GM23338 (cell line): Measurements from ENCODE around the gene CADPS2. TPM values are rescaled to one million over a fixed set of nuclear protein-coding genes. Genes with fewer than 3 reads are reported as not detected.

Experiments used
- ATAC-seq: fragments of 200-7000 bp; cut with Tn5 transposase; 3 replicates; pipeline ENCODE4 v1.9.1; 2020
- DNase-seq: peaks from one replicate; pipeline ENCODE4 v3.0.0-alpha.2; 2015; ENCODE audit warnings: low spot score
- H2AFZ ChIP-seq: fragments of 200-600 bp; sonication (generic); 2 replicates; pipeline ENCODE4 v1.8.0; 2016; ENCODE audit warnings: antibody characterized with exemption, mild to moderate bottlenecking, moderate library complexity
- H3F3A ChIP-seq: fragments of 200-600 bp; sonication (generic); replicated peaks from 2 replicates; pipeline ENCODE4 v1.8.0; 2017; ENCODE audit warnings: antibody characterized with exemption, mixed run types, low read depth
- H3K27ac ChIP-seq: fragments of 200-600 bp; sonication (generic); 2 replicates; pipeline ENCODE4 v1.6.1; 2016; ENCODE audit warnings: low read depth
- H3K27me3 ChIP-seq: fragments of 200-600 bp; sonication (generic); 2 replicates; pipeline ENCODE4 v1.8.0; 2016; ENCODE audit warnings: mild to moderate bottlenecking, mixed run types, moderate library complexity; ENCODE audit not compliant: insufficient read depth
- H3K36me3 ChIP-seq: fragments of 200-600 bp; sonication (generic); 2 replicates; pipeline ENCODE4 v1.8.0; 2016; ENCODE audit warnings: mild to moderate bottlenecking; ENCODE audit not compliant: insufficient read depth
- H3K4me1 ChIP-seq: fragments of 200-600 bp; sonication (generic); 2 replicates; pipeline ENCODE4 v1.8.0; 2016; ENCODE audit warnings: mild to moderate bottlenecking, moderate library complexity; ENCODE audit not compliant: insufficient read depth
- H3K4me2 ChIP-seq: fragments of 200-600 bp; sonication (generic); 2 replicates; pipeline ENCODE4 v1.7.1; 2017; ENCODE audit warnings: mixed run types
- H3K4me3 ChIP-seq: fragments of 200-600 bp; sonication (generic); 2 replicates; pipeline ENCODE4 v1.6.1; 2016; ENCODE audit warnings: mixed run types
- H3K79me2 ChIP-seq: fragments of 200-600 bp; sonication (generic); replicated peaks from 2 replicates; pipeline ENCODE4 v1.8.0; 2017; ENCODE audit warnings: mild to moderate bottlenecking; ENCODE audit not compliant: insufficient read depth
- H3K9me2 ChIP-seq: fragments of 200-600 bp; sonication (generic); 2 replicates; pipeline ENCODE4 v1.8.0; 2017; ENCODE audit not compliant: insufficient read depth
- H4K20me1 ChIP-seq: fragments of 200-600 bp; sonication (generic); replicated peaks from 2 replicates; pipeline ENCODE4 v1.8.0; 2017; ENCODE audit warnings: mild to moderate bottlenecking; ENCODE audit not compliant: insufficient read depth
- H3K27ac Mint-ChIP-seq: 2 replicates; pipeline ENCODE4 v1.8.0; 2020; ENCODE audit warnings: inconsistent platforms, mild to moderate bottlenecking, moderate library complexity, mixed read lengths
- H3K27me3 Mint-ChIP-seq: 3 replicates; pipeline ENCODE4 v1.8.0; 2022; ENCODE audit warnings: low read depth, mild to moderate bottlenecking, moderate library complexity, mixed read lengths, inconsistent platforms; ENCODE audit not compliant: insufficient read depth, poor library complexity
- H3K36me3 Mint-ChIP-seq: 3 replicates; pipeline ENCODE4 v1.8.0; 2021; ENCODE audit warnings: low read depth, mild to moderate bottlenecking, inconsistent platforms, moderate library complexity, mixed read lengths
- H3K4me1 Mint-ChIP-seq: 3 replicates; pipeline ENCODE4 v1.8.0; 2020; ENCODE audit warnings: mild to moderate bottlenecking, inconsistent platforms, mixed read lengths
- H3K4me3 Mint-ChIP-seq: 3 replicates; pipeline ENCODE4 v1.8.0; 2021; ENCODE audit warnings: moderate library complexity, mild to moderate bottlenecking, inconsistent platforms, mixed read lengths
- H3K9me3 Mint-ChIP-seq: 3 replicates; pipeline ENCODE4 v1.8.0; 2020; ENCODE audit warnings: moderate library complexity, mild to moderate bottlenecking, inconsistent platforms, mixed read lengths
- CREB1 ChIP-seq: fragments of 250-450 bp; sonication (Bioruptor Pico); IDR thresholded peaks from 2 replicates; pipeline ENCODE4 v1.5.0; 2020; ENCODE audit warnings: low read depth, mild to moderate bottlenecking, moderate library complexity
- EZH2 ChIP-seq: fragments of 200-600 bp; sonication (generic); IDR thresholded peaks from one replicate; pipeline ENCODE4 v1.8.0; 2017; ENCODE audit warnings: antibody characterized with exemption, mild to moderate bottlenecking, low read depth; ENCODE audit not compliant: unreplicated experiment
- NANOG ChIP-seq: IDR thresholded peaks from 2 replicates; pipeline ENCODE4 v1.6.1; 2016; ENCODE audit warnings: antibody characterized with exemption, borderline replicate concordance
- POLR2AphosphoS5 ChIP-seq: IDR thresholded peaks from 2 replicates; pipeline ENCODE4 v1.6.1; 2016; ENCODE audit warnings: antibody characterized with exemption, low read depth
- STAT1 ChIP-seq: IDR thresholded peaks from one replicate; pipeline ENCODE4 v1.6.1; 2016; ENCODE audit warnings: antibody characterized with exemption; ENCODE audit not compliant: unreplicated experiment
- ZNF114 ChIP-seq: fragments of 250-450 bp; sonication (Bioruptor Pico); IDR thresholded peaks from 2 replicates; pipeline ENCODE4 v1.5.0; 2020; ENCODE audit warnings: mild to moderate bottlenecking, moderate library complexity
- ZNF331 ChIP-seq: fragments of 250-450 bp; sonication (Bioruptor Pico); IDR thresholded peaks from 2 replicates; pipeline ENCODE4 v1.5.0; 2020; ENCODE audit warnings: low read depth, mild to moderate bottlenecking, moderate library complexity
- polyA plus RNA-seq: library from polyadenylated mRNA; unstranded; fragments of >200 nt; fragmentation: Nextera tagmentation; extraction: Ambion mirVana; gene quantifications from 2 replicates; pipeline ENCODE4 v1.2.1, GENCODE V29; 2016
- total RNA-seq: library from RNA; depleted of rRNA; stranded (reverse); fragments of >200 nt; shearing (Covaris generic); gene quantifications from 2 replicates; pipeline ENCODE4 v1.2.3, GENCODE V29; 2014
- TF ChIP-seq, protein P1 (sequence below): fragments of 250-450 bp; sonication (Bioruptor Pico); IDR thresholded peaks from 2 replicates; pipeline ENCODE4 v1.5.0; 2020; ENCODE audit warnings: mild to moderate bottlenecking, moderate library complexity
- TF ChIP-seq, protein P2 (sequence below): IDR thresholded peaks from 2 replicates; pipeline ENCODE4 v1.6.1; 2016; ENCODE audit warnings: antibody characterized with exemption
- TF ChIP-seq, protein P3 (sequence below): IDR thresholded peaks from one replicate; pipeline ENCODE4 v1.6.1; 2018; ENCODE audit warnings: antibody characterized with exemption; ENCODE audit not compliant: unreplicated experiment
- TF ChIP-seq, protein P4 (sequence below), 2 experiments: fragments of 200-600 bp in 1 of 2; sonication (generic) in 1 of 2; conservative IDR thresholded peaks; 2 replicates each; pipeline versions ENCODE4 v1.5.1 to v1.6.1; 2016 to 2017; ENCODE audit warnings: antibody characterized with exemption in 2 of 2, low read depth in 2 of 2, mild to moderate bottlenecking in 2 of 2, moderate library complexity in 1 of 2

CADPS2 gene
- total and polyA plus RNA-seq, 2 experiments from 2014 or later: 16.3 to 36.9 TPM

DNA sequence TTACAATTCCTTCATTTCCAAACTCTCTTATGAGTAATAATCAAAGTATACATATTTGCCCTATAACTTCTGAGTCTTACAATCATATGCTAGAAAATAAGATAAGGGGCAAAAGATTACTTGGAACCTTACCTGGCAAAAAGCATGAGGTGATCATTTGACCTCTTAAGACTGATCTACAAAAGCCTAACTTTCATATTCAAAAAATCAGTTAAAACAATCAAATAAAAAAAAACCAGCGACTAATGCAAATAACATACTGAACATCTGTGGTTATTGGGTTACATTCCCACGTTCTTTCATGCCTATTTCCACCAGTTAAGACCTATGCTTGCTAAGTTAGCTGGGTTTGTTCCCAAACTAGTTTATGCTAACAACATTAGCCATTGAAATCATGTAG is 375.0 kb downstream of the CADPS2 start (continued):
- TF ChIP-seq, protein P1, sequence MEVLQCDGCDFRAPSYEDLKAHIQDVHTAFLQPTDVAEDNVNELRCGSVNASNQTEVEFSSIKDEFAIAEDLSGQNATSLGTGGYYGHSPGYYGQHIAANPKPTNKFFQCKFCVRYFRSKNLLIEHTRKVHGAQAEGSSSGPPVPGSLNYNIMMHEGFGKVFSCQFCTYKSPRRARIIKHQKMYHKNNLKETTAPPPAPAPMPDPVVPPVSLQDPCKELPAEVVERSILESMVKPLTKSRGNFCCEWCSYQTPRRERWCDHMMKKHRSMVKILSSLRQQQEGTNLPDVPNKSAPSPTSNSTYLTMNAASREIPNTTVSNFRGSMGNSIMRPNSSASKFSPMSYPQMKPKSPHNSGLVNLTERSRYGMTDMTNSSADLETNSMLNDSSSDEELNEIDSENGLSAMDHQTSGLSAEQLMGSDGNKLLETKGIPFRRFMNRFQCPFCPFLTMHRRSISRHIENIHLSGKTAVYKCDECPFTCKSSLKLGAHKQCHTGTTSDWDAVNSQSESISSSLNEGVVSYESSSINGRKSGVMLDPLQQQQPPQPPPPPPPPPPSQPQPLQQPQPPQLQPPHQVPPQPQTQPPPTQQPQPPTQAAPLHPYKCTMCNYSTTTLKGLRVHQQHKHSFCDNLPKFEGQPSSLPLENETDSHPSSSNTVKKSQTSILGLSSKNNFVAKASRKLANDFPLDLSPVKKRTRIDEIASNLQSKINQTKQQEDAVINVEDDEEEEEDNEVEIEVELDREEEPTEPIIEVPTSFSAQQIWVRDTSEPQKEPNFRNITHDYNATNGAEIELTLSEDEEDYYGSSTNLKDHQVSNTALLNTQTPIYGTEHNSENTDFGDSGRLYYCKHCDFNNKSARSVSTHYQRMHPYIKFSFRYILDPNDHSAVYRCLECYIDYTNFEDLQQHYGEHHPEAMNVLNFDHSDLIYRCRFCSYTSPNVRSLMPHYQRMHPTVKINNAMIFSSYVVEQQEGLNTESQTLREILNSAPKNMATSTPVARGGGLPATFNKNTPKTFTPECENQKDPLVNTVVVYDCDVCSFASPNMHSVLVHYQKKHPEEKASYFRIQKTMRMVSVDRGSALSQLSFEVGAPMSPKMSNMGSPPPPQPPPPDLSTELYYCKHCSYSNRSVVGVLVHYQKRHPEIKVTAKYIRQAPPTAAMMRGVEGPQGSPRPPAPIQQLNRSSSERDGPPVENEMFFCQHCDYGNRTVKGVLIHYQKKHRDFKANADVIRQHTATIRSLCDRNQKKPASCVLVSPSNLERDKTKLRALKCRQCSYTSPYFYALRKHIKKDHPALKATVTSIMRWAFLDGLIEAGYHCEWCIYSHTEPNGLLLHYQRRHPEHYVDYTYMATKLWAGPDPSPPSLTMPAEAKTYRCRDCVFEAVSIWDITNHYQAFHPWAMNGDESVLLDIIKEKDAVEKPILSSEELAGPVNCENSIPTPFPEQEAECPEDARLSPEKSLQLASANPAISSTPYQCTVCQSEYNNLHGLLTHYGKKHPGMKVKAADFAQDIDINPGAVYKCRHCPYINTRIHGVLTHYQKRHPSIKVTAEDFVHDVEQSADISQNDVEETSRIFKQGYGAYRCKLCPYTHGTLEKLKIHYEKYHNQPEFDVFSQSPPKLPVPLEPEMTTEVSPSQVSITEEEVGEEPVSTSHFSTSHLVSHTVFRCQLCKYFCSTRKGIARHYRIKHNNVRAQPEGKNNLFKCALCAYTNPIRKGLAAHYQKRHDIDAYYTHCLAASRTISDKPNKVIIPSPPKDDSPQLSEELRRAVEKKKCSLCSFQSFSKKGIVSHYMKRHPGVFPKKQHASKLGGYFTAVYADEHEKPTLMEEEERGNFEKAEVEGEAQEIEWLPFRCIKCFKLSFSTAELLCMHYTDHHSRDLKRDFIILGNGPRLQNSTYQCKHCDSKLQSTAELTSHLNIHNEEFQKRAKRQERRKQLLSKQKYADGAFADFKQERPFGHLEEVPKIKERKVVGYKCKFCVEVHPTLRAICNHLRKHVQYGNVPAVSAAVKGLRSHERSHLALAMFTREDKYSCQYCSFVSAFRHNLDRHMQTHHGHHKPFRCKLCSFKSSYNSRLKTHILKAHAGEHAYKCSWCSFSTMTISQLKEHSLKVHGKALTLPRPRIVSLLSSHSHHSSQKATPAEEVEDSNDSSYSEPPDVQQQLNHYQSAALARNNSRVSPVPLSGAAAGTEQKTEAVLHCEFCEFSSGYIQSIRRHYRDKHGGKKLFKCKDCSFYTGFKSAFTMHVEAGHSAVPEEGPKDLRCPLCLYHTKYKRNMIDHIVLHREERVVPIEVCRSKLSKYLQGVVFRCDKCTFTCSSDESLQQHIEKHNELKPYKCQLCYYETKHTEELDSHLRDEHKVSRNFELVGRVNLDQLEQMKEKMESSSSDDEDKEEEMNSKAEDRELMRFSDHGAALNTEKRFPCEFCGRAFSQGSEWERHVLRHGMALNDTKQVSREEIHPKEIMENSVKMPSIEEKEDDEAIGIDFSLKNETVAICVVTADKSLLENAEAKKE (CRISPR knock-in tag): no peak
- TF ChIP-seq NANOG (no peak), EZH2 (no peak), POLR2AphosphoS5 (no peak), CREB1 (no peak)

DNA sequence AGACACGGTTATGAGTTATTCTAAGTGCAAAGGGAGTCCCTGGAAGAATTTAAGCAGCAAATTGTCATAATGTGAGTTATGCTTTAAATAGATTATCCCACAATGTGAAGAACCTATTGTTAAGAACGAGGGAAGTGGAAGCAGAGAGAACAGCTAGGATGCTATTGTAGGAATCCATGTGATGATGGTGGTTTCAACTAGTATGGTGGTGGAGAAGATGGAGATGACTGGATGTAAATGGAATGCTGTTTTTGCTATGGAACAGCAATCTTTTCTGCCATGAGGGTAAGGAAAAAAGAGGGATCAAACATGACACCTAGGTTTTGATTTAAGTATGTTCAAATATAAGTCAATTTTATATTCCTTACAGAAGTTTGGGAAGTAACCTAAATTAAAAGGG is 378.7 kb downstream of the CADPS2 start:
- Mint-ChIP-seq H3K9me3 (no peaks in the 10 kb centered on the region), H3K27ac (no peak overlapping the region), H3K4me3 (no peak overlapping the region), H3K36me3 (no peaks in the 10 kb centered on the region), H3K4me1 (peaks cover 8% of the 10 kb centered on the region), H3K27me3 (no peaks in the 10 kb centered on the region)
- Histone ChIP-seq H3K4me2 (no peak overlapping the region), H3F3A (no peaks in the 10 kb centered on the region), H3K27me3 (no peaks in the 10 kb centered on the region), H3K36me3 (no peaks in the 10 kb centered on the region), H3K79me2 (no peaks in the 10 kb centered on the region), H3K27ac (no peak overlapping the region), H3K9me2 (no peaks in the 10 kb centered on the region), H4K20me1 (no peaks in the 10 kb centered on the region), H3K4me3 (no peak overlapping the region), H2AFZ (no peak overlapping the region), H3K4me1 (no peaks in the 10 kb centered on the region)
- TF ChIP-seq STAT1 (no peak), ZNF331 (CRISPR knock-in tag) (no peak), ZNF114 (CRISPR knock-in tag) (no peak), POLR2AphosphoS5 (no peak)
- TF ChIP-seq, protein P2, sequence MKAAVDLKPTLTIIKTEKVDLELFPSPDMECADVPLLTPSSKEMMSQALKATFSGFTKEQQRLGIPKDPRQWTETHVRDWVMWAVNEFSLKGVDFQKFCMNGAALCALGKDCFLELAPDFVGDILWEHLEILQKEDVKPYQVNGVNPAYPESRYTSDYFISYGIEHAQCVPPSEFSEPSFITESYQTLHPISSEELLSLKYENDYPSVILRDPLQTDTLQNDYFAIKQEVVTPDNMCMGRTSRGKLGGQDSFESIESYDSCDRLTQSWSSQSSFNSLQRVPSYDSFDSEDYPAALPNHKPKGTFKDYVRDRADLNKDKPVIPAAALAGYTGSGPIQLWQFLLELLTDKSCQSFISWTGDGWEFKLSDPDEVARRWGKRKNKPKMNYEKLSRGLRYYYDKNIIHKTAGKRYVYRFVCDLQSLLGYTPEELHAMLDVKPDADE: no peak
- TF ChIP-seq, protein P3, sequence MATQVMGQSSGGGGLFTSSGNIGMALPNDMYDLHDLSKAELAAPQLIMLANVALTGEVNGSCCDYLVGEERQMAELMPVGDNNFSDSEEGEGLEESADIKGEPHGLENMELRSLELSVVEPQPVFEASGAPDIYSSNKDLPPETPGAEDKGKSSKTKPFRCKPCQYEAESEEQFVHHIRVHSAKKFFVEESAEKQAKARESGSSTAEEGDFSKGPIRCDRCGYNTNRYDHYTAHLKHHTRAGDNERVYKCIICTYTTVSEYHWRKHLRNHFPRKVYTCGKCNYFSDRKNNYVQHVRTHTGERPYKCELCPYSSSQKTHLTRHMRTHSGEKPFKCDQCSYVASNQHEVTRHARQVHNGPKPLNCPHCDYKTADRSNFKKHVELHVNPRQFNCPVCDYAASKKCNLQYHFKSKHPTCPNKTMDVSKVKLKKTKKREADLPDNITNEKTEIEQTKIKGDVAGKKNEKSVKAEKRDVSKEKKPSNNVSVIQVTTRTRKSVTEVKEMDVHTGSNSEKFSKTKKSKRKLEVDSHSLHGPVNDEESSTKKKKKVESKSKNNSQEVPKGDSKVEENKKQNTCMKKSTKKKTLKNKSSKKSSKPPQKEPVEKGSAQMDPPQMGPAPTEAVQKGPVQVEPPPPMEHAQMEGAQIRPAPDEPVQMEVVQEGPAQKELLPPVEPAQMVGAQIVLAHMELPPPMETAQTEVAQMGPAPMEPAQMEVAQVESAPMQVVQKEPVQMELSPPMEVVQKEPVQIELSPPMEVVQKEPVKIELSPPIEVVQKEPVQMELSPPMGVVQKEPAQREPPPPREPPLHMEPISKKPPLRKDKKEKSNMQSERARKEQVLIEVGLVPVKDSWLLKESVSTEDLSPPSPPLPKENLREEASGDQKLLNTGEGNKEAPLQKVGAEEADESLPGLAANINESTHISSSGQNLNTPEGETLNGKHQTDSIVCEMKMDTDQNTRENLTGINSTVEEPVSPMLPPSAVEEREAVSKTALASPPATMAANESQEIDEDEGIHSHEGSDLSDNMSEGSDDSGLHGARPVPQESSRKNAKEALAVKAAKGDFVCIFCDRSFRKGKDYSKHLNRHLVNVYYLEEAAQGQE: no peak
- TF ChIP-seq, protein P4, sequence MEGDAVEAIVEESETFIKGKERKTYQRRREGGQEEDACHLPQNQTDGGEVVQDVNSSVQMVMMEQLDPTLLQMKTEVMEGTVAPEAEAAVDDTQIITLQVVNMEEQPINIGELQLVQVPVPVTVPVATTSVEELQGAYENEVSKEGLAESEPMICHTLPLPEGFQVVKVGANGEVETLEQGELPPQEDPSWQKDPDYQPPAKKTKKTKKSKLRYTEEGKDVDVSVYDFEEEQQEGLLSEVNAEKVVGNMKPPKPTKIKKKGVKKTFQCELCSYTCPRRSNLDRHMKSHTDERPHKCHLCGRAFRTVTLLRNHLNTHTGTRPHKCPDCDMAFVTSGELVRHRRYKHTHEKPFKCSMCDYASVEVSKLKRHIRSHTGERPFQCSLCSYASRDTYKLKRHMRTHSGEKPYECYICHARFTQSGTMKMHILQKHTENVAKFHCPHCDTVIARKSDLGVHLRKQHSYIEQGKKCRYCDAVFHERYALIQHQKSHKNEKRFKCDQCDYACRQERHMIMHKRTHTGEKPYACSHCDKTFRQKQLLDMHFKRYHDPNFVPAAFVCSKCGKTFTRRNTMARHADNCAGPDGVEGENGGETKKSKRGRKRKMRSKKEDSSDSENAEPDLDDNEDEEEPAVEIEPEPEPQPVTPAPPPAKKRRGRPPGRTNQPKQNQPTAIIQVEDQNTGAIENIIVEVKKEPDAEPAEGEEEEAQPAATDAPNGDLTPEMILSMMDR (conservative IDR thresholded peaks at IDR 0.05; ENCODE audit: low read depth in 2 of 2): no peak
- ATAC-seq (no peak), DNase-seq (no peak)
